T47D (cell line): Measurements from ENCODE around the gene CYB5R2.

Experiments used
- DNase-seq, 2 experiments: peaks; one replicate each; pipeline versions ENCODE4 v3.0.0 to v3.0.0-alpha.2; 2011 to 2012; ENCODE audit warnings: low read depth in 1 of 2, low spot score in 1 of 2
- JUND ChIP-seq: IDR thresholded peaks from 2 replicates; pipeline ENCODE4 v1.6.1; 2012; ENCODE audit warnings: low read depth
- in situ Hi-C: cut with HindIII; loops from 2 replicates; pipeline ENCODE4 v1.10.0; 2016; ENCODE audit warnings: low sequenced_read_pairs, low pct_unique_long_range_greater_than_20kb

The CYB5R2 gene

GRCh38 chr11:7619322-7619721, 54.0 kb downstream of the CYB5R2 start:
- TF ChIP-seq JUND: no peak
- DNase-seq: no peak
- in situ Hi-C loops: no loop called here

- TF ChIP-seq JUND: no peak
- no peak for DNase-seq
- in situ Hi-C loops: no loop called here
Observed at GRCh38 chr11:7617032-7617431, 56.3 kb downstream of the CYB5R2 start.
